ENCODE data around the gene ANKRD22.

- TF ChIP-seq, protein P1, sequence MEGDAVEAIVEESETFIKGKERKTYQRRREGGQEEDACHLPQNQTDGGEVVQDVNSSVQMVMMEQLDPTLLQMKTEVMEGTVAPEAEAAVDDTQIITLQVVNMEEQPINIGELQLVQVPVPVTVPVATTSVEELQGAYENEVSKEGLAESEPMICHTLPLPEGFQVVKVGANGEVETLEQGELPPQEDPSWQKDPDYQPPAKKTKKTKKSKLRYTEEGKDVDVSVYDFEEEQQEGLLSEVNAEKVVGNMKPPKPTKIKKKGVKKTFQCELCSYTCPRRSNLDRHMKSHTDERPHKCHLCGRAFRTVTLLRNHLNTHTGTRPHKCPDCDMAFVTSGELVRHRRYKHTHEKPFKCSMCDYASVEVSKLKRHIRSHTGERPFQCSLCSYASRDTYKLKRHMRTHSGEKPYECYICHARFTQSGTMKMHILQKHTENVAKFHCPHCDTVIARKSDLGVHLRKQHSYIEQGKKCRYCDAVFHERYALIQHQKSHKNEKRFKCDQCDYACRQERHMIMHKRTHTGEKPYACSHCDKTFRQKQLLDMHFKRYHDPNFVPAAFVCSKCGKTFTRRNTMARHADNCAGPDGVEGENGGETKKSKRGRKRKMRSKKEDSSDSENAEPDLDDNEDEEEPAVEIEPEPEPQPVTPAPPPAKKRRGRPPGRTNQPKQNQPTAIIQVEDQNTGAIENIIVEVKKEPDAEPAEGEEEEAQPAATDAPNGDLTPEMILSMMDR (IDR thresholded peaks at IDR 0.05; ENCODE audit: insufficient read depth, low read depth, low read length) = no peak
- TF ChIP-seq EZH2 (IDR thresholded peaks at IDR 0.05; ENCODE audit: insufficient read depth, low read length) = no peak
Measured at GRCh38 chr10:88840104-88840503, 11.5 kb downstream of the ANKRD22 start.
